Rectal smooth muscle tissue (tissue), 1 donor: ENCODE measurements around the gene GPR153.
"Not testable (repeated sequence)": the region's sequence is repeated elsewhere in the genome, so short reads cannot be mapped to it uniquely, and the experiment has no call there.

Experiments
- H3K27ac ChIP-seq: one replicate; pipeline ENCODE4 v1.7.0; 2013; ENCODE audit warnings: low read depth, low read length, inconsistent platforms
- H3K27me3 ChIP-seq: one replicate; pipeline ENCODE4 v1.7.0; 2013; ENCODE audit warnings: low read length; ENCODE audit not compliant: control insufficient read depth, insufficient read depth
- H3K36me3 ChIP-seq: one replicate; pipeline ENCODE4 v1.7.0; 2013; ENCODE audit warnings: low read length; ENCODE audit not compliant: control insufficient read depth, insufficient read depth
- H3K4me1 ChIP-seq: one replicate; pipeline ENCODE4 v1.7.0; 2013; ENCODE audit warnings: low read length; ENCODE audit not compliant: control insufficient read depth, insufficient read depth
- H3K4me3 ChIP-seq: one replicate; pipeline ENCODE4 v1.7.0; 2013; ENCODE audit warnings: low read length
- H3K9ac ChIP-seq: one replicate; pipeline ENCODE4 v1.7.0; 2013; ENCODE audit warnings: low read length

The GPR153 gene

GRCh38 chr1:6260961-6261614 is at the start of gene GPR153:
GPR153 (minus strand) TSS chr1:6261098; CDS start chr1:6254905, 6,193 bp downstream.
- Histone ChIP-seq H3K27me3 (peaks cover 5% of the 10 kb centered on the region), H3K27ac (peak within 1 kb of the TSS; percentile 32), H3K36me3 (no peaks in the 10 kb centered on the region), H3K4me3 (peak within 1 kb of the TSS; percentile 58), H3K9ac (no peak within 1 kb of the TSS), H3K4me1 (no peaks in the 10 kb centered on the region)

- Histone ChIP-seq H3K4me1 (no peaks in the 10 kb centered on the region), H3K36me3 (no peaks in the 10 kb centered on the region), H3K27ac (no peak overlapping the region), H3K9ac (no peak overlapping the region), H3K4me3 (no peak overlapping the region), H3K27me3 (no peaks in the 10 kb centered on the region)
Observed at GRCh38 chr1:6310116-6310848, 49.4 kb upstream of the GPR153 start.

- Histone ChIP-seq H3K27ac (no peak overlapping the region), H3K36me3 (no peaks in the 10 kb centered on the region), H3K9ac (no peak overlapping the region)
Observed at GRCh38 chr1:6309564-6309963, 48.7 kb upstream of the GPR153 start.

GRCh38 chr1:6308449-6308848 is 47.6 kb upstream of the GPR153 start:
- no peak overlapping the region for H3K4me3 ChIP-seq
- H3K27me3 ChIP-seq = no peaks in the 10 kb centered on the region
- no peaks in the 10 kb centered on the region for H3K36me3 ChIP-seq
- no peak overlapping the region for H3K9ac ChIP-seq
- no peak overlapping the region for H3K27ac ChIP-seq
- H3K4me1 ChIP-seq = no peaks in the 10 kb centered on the region

More at GRCh38 chr1:6309564-6309963, 48.7 kb upstream of the GPR153 start:
- no peaks in the 10 kb centered on the region for H3K4me1 ChIP-seq
- H3K27me3 ChIP-seq = no peaks in the 10 kb centered on the region
- H3K4me3 ChIP-seq = no peak overlapping the region

GRCh38 chr1:6307682-6308081 is 46.8 kb upstream of the GPR153 start:
- H3K36me3 ChIP-seq, H3K27ac ChIP-seq, H3K9ac ChIP-seq, H3K27me3 ChIP-seq, H3K4me1 ChIP-seq, H3K4me3 ChIP-seq: not testable (repeated sequence)

- Histone ChIP-seq H3K27me3 (no peaks in the 10 kb centered on the region), H3K27ac (no peak overlapping the region), H3K36me3 (no peaks in the 10 kb centered on the region), H3K4me1 (no peaks in the 10 kb centered on the region), H3K9ac (no peak overlapping the region), H3K4me3 (no peak overlapping the region)
Observed at GRCh38 chr1:6307099-6307498, 46.2 kb upstream of the GPR153 start.

- Histone ChIP-seq H3K4me1 (no peaks in the 10 kb centered on the region), H3K9ac (no peak overlapping the region), H3K36me3 (no peaks in the 10 kb centered on the region), H3K27ac (no peak overlapping the region), H3K27me3 (no peaks in the 10 kb centered on the region), H3K4me3 (no peak overlapping the region)
Observed at GRCh38 chr1:6303397-6304012, 42.6 kb upstream of the GPR153 start.

- no peaks in the 10 kb centered on the region for H3K4me1 ChIP-seq
- no peak overlapping the region for H3K27ac ChIP-seq
- H3K36me3 ChIP-seq = no peaks in the 10 kb centered on the region
- H3K4me3 ChIP-seq = no peak overlapping the region
- H3K27me3 ChIP-seq = no peaks in the 10 kb centered on the region
- no peak overlapping the region for H3K9ac ChIP-seq
Observed at GRCh38 chr1:6302568-6302967, 41.7 kb upstream of the GPR153 start.

GRCh38 chr1:6301526-6301925 is 40.6 kb upstream of the GPR153 start:
- Histone ChIP-seq H3K27me3 (no peaks in the 10 kb centered on the region), H3K27ac (no peak overlapping the region), H3K9ac (no peak overlapping the region), H3K4me1 (no peaks in the 10 kb centered on the region), H3K4me3 (no peak overlapping the region), H3K36me3 (no peaks in the 10 kb centered on the region)

- Histone ChIP-seq H3K27me3 (no peaks in the 10 kb centered on the region), H3K36me3 (no peaks in the 10 kb centered on the region), H3K4me1 (no peaks in the 10 kb centered on the region), H3K27ac (no peak overlapping the region), H3K4me3 (no peak overlapping the region), H3K9ac (no peak overlapping the region)
Observed at GRCh38 chr1:6300342-6301048, 39.6 kb upstream of the GPR153 start.

- H3K27ac ChIP-seq = no peak overlapping the region
- H3K36me3 ChIP-seq = no peaks in the 10 kb centered on the region
- no peak overlapping the region for H3K4me3 ChIP-seq
- H3K27me3 ChIP-seq = no peaks in the 10 kb centered on the region
- H3K4me1 ChIP-seq = no peaks in the 10 kb centered on the region
- H3K9ac ChIP-seq = no peak overlapping the region
Observed at GRCh38 chr1:6299557-6300165, 38.8 kb upstream of the GPR153 start.

GRCh38 chr1:6298940-6299465 is 38.1 kb upstream of the GPR153 start:
- H3K4me3 ChIP-seq = no peak overlapping the region
- no peaks in the 10 kb centered on the region for H3K36me3 ChIP-seq
- no peaks in the 10 kb centered on the region for H3K27me3 ChIP-seq
- no peak overlapping the region for H3K27ac ChIP-seq
- no peak overlapping the region for H3K9ac ChIP-seq
- no peaks in the 10 kb centered on the region for H3K4me1 ChIP-seq
